K562 (cell line): ENCODE results near the gene PLPP1. TPM values are rescaled to one million over a fixed set of nuclear protein-coding genes. Genes with fewer than 3 reads are reported as not detected.

Experiments
- ATAC-seq: fragments of 200-7000 bp; cut with Tn5 transposase; 3 replicates; pipeline ENCODE4 v1.9.1; 2020; ENCODE audit warnings: moderate library complexity
- BruUV-seq: library from RNA; stranded (reverse); fragments of 400-500 nt; replicated peaks from 2 replicates; lab custom pipeline; 2021; lab: Mats Ljungman, UMichigan
- CTCF ChIA-PET: fragments of 300-600 bp; formaldehyde crosslinking; extraction: SDS; loops from one replicate; lab custom pipeline; 2021; ENCODE audit warnings: low intra/inter-chr PET ratio; lab: Yijun Ruan, JAX
- POLR2A ChIA-PET: fragments of 300-600, 350-650 bp; sonication (Branson Sonifier 250); formaldehyde crosslinking; extraction: SDS; loops from one replicate; lab custom pipeline; 2021; ENCODE audit warnings: antibody characterized with exemption, inconsistent platforms; lab: Yijun Ruan, JAX
- DNase-seq, 4 experiments: peaks; one replicate each; pipeline versions ENCODE4 v3.0.0 to v3.0.0-alpha.2; 2011 to 2018; ENCODE audit warnings: low spot score in 3 of 4, mixed read lengths in 3 of 4; ENCODE audit errors: extremely low read depth in 1 of 4
- FAIRE-seq: peaks from 2 replicates; lab custom pipeline; 2011; peaks lifted over from hg19 to GRCh38; lab: Jason Lieb, UNC
- H2AFZ ChIP-seq: 2 replicates; pipeline ENCODE4 v1.6.0; 2011; ENCODE audit warnings: low read depth, low read length, control low read depth, inconsistent platforms
- H3K27ac ChIP-seq: fragments of 200-600 bp; 3 replicates; pipeline ENCODE4 v1.8.0; 2011; ENCODE audit warnings: low read depth, mild to moderate bottlenecking, control low read depth, inconsistent platforms, low read length, moderate library complexity, mixed read lengths; ENCODE audit errors: extremely low read depth
- H3K27me3 ChIP-seq, 2 experiments: fragments of 300-600 bp in 1 of 2; 2 replicates in 1 of 2; 3 replicates in 1 of 2; pipeline versions ENCODE4 v1.6.0 to v1.8.0; 2011; ENCODE audit warnings: inconsistent platforms in 2 of 2, low read length in 2 of 2, mild to moderate bottlenecking in 1 of 2, mixed read lengths in 1 of 2, moderate library complexity in 1 of 2; ENCODE audit not compliant: control insufficient read depth in 2 of 2, insufficient read depth in 2 of 2
- H3K36me3 ChIP-seq: fragments of 300-600 bp; 3 replicates; pipeline ENCODE4 v1.8.0; 2011; ENCODE audit warnings: mild to moderate bottlenecking, low read length, inconsistent platforms; ENCODE audit not compliant: control insufficient read depth, insufficient read depth
- H3K4me1 ChIP-seq, 2 experiments: fragments of 200-600 bp in 1 of 2; replicated peaks in 1 of 2; 2 replicates in 1 of 2; 3 replicates in 1 of 2; pipeline versions ENCODE4 v1.5.1 to v1.8.0; 2011; ENCODE audit warnings: inconsistent platforms in 2 of 2, low read length in 2 of 2, mild to moderate bottlenecking in 1 of 2, mixed read lengths in 1 of 2, moderate library complexity in 1 of 2; ENCODE audit not compliant: control insufficient read depth in 2 of 2, insufficient read depth in 2 of 2
- H3K4me2 ChIP-seq: 2 replicates; pipeline ENCODE4 v1.6.1; 2011; ENCODE audit warnings: low read length, control low read depth, inconsistent platforms, mixed read lengths; ENCODE audit not compliant: insufficient read depth
- H3K4me3 ChIP-seq: fragments of 200-600 bp; sonication (generic), shearing (Covaris generic); 2 replicates; pipeline ENCODE4 v1.5.1; 2016; ENCODE audit warnings: control low read depth, inconsistent platforms
- H3K79me2 ChIP-seq: fragments of 200-600 bp; 3 replicates; pipeline ENCODE4 v1.8.0; 2011; ENCODE audit warnings: low read length, inconsistent platforms; ENCODE audit not compliant: control insufficient read depth, insufficient read depth
- H3K9ac ChIP-seq, 2 experiments: 2 replicates each; pipeline versions ENCODE4 v1.6.0 to v1.6.1; 2011; ENCODE audit warnings: low read depth in 2 of 2, low read length in 2 of 2, control low read depth in 1 of 2, inconsistent platforms in 1 of 2, mild to moderate bottlenecking in 1 of 2, mixed read lengths in 1 of 2; ENCODE audit not compliant: insufficient read depth in 1 of 2
- H3K9me1 ChIP-seq: one replicate; pipeline ENCODE4 v1.6.0; 2011; ENCODE audit warnings: inconsistent platforms, mild to moderate bottlenecking, low read length, moderate library complexity; ENCODE audit not compliant: control insufficient read depth, insufficient read depth
- H3K9me3 ChIP-seq: replicated peaks from 2 replicates; pipeline ENCODE4 v1.5.1; 2011; ENCODE audit warnings: low read depth, low read length, inconsistent platforms; ENCODE audit not compliant: control insufficient read depth, insufficient read depth
- H4K20me1 ChIP-seq: replicated peaks from 2 replicates; pipeline ENCODE4 v1.6.1; 2011; ENCODE audit warnings: low read length, inconsistent platforms, mixed read lengths; ENCODE audit not compliant: control insufficient read depth, insufficient read depth
- BMI1 ChIP-seq: fragments of 150-350 bp; IDR thresholded peaks from 2 replicates; pipeline ENCODE4 v1.6.1; 2014; ENCODE audit warnings: low read length
- CBX8 ChIP-seq: fragments of 200-600 bp; sonication (generic); IDR thresholded peaks from 2 replicates; pipeline ENCODE4 v1.6.1; 2012; ENCODE audit warnings: borderline replicate concordance, mixed run types, low read depth, mild to moderate bottlenecking, moderate library complexity, mixed read lengths, low read length, control low read depth, inconsistent platforms; ENCODE audit not compliant: poor library complexity, severe bottlenecking; ENCODE audit errors: extremely low read depth
- HOXB6 ChIP-seq: fragments of 250-450 bp; sonication (Bioruptor Pico); IDR thresholded peaks from 2 replicates; pipeline ENCODE4 v1.5.1; 2022; ENCODE audit warnings: mild to moderate bottlenecking, borderline replicate concordance
- KAT2B ChIP-seq: IDR thresholded peaks from one replicate; pipeline ENCODE4 v1.6.1; 2012; ENCODE audit warnings: low read depth, mild to moderate bottlenecking, control low read depth, inconsistent platforms, low read length, moderate library complexity
- KDM2B ChIP-seq: fragments of 250-450 bp; sonication (Bioruptor Pico); IDR thresholded peaks from 2 replicates; pipeline ENCODE4 v1.8.0; 2021; ENCODE audit warnings: mild to moderate bottlenecking, moderate library complexity
- LARP7 ChIP-seq: fragments of 450-650 bp; IDR thresholded peaks from 2 replicates; pipeline ENCODE4 v1.6.1; 2016
- MCM3 ChIP-seq: fragments of 450-650 bp; IDR thresholded peaks from 2 replicates; pipeline ENCODE4 v1.6.1; 2016
- NCOA2 ChIP-seq, 2 experiments: fragments of 450-650 bp; IDR thresholded peaks; 2 replicates each; pipeline ENCODE4 v1.6.1; 2018; ENCODE audit warnings: mild to moderate bottlenecking in 2 of 2, moderate library complexity in 1 of 2; ENCODE audit not compliant: partially characterized antibody in 2 of 2
- ZNF140 ChIP-seq: fragments of 250-450 bp; sonication (Bioruptor Pico); IDR thresholded peaks from 2 replicates; pipeline ENCODE4 v1.8.0; 2021; ENCODE audit warnings: moderate library complexity, mild to moderate bottlenecking, inconsistent platforms
- ZNF57 ChIP-seq: fragments of 450-650 bp; formaldehyde crosslinking; IDR thresholded peaks from 2 replicates; pipeline ENCODE4 v1.4.0; 2020; ENCODE audit warnings: mild to moderate bottlenecking, moderate library complexity
- ZNF77 ChIP-seq: fragments of 250-450 bp; sonication (Bioruptor Pico); IDR thresholded peaks from 2 replicates; pipeline ENCODE4 v1.5.0; 2020
- WGBS: fragments of 100-300 bp; shearing (Covaris generic); methylation state at CpG from one replicate; pipeline ENCODE4 v1.1.6; 2016; ENCODE audit warnings: low coverage, mixed read lengths; ENCODE audit not compliant: insufficient coverage; ENCODE audit errors: missing lambda C conversion rate; 5-methylcytosine and 5-hydroxymethylcytosine counted together
- in situ Hi-C: fragments of 300-500 bp; cut with MboI; formaldehyde crosslinking; loops from 4 replicates; pipeline ENCODE4 v1.15.0; 2018; ENCODE audit warnings: inconsistent platforms, mixed read lengths
- intact Hi-C: fragments of 100-400 bp; cut with micrococcal nuclease; formaldehyde crosslinking; loops from 2 replicates; pipeline ENCODE4 v1.14.2; 2022
- polyA plus RNA-seq, 8 experiments: library from polyadenylated mRNA; depleted of rRNA in 4 of 8; stranded (reverse) in 5 of 8; unstranded in 3 of 8; fragments of >200 nt; fragmentation: Nextera tagmentation in 2 of 8; fragmentation: Illumina TruSeq in 1 of 8; extraction: Ambion mirVana in 2 of 8; extraction: Trizol in 1 of 8; gene quantifications; 2 replicates each; pipeline versions ENCODE4 v1.2.1 to v1.2.3, GENCODE V29; 2011 to 2014; ENCODE audit warnings: inconsistent platforms in 1 of 8, missing spikeins in 1 of 8
- total RNA-seq, 7 experiments: library from RNA; depleted of rRNA in 6 of 7; stranded (reverse); fragments of >200 nt in 6 of 7; fragmentation: Illumina TruSeq in 2 of 7; extraction: Trizol in 2 of 7; gene quantifications; 2 replicates each; pipeline versions ENCODE4 v1.2.1 to v1.2.3, GENCODE V29; 2011 to 2021; ENCODE audit warnings: low replicate concordance in 1 of 7
- TF ChIP-seq, protein P1 (sequence below): sonication (generic); formaldehyde crosslinking; IDR thresholded peaks from 2 replicates; pipeline ENCODE4 v1.5.0; 2020; ENCODE audit warnings: missing genetic modification reagents
- TF ChIP-seq, protein P2 (sequence below): fragments of 250-450 bp; sonication (Bioruptor Pico); IDR thresholded peaks from 2 replicates; pipeline ENCODE4 v1.8.0; 2022; ENCODE audit warnings: inconsistent platforms, mild to moderate bottlenecking, moderate library complexity, borderline replicate concordance
- TF ChIP-seq, protein P3 (sequence below): fragments of 250-450 bp; sonication (Bioruptor Pico); IDR thresholded peaks from 2 replicates; pipeline ENCODE4 v1.4.0; 2020; ENCODE audit warnings: mild to moderate bottlenecking, moderate library complexity, borderline replicate concordance
- TF ChIP-seq, protein P4 (sequence below): sonication (generic); formaldehyde crosslinking; IDR thresholded peaks from 2 replicates; pipeline ENCODE4 v1.8.1; 2022; ENCODE audit warnings: missing genetic modification reagents

Gene PLPP1
- total and polyA plus RNA-seq, 9 of the 15 experiments (the other 6 are each of a cell fraction or from before 2014, with no cell fraction given) = 0.04 to 0.24 (median 0.04) TPM; not detected in 6

DNA sequence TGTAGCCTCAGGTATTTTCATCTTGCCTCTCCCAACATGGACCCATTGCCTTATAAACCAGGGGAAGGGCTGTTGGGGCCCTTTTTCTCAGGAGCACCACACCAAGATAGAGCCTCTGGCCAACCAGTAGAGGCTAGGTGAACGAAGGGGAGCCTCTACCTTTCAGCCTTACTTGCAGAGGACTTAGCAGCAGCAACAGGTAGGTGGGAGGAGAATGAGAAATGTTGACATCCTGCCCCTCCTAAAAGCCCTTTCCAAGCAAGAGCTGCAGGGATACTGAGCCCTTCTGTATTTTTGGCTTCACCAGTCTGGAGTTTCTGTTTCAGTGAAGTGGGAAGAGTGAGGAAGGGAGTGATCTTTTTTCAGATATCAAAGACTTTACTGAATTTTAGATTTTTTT, 149.5 kb downstream of the PLPP1 start:
- H3K9me3 ChIP-seq = no peaks in the 10 kb centered on the region
- BruUV-seq = no TSS peak
- peaks cover 72% of the 10 kb centered on the region for H3K36me3 ChIP-seq
- POLR2A ChIA-PET = no interaction called here
- in situ Hi-C loops (no loop called here), intact Hi-C loops (no loop called here)
- no peaks in the 10 kb centered on the region for H4K20me1 ChIP-seq
- peaks cover 11% of the 10 kb centered on the region for H3K79me2 ChIP-seq
- H3K9ac ChIP-seq = no peak overlapping the region
- no peak overlapping the region for H3K4me3 ChIP-seq
- peaks cover 4 to 11% of the 10 kb centered on the region in 2 experiments; a peak in 4 of 5 replicates for H3K4me1 ChIP-seq
- FAIRE-seq (no peak), DNase-seq (no peak), ATAC-seq (no peak; the same call in 1 of the 3 replicates)
- no peak overlapping the region for H2AFZ ChIP-seq
- CTCF ChIA-PET = no interaction called here
- no peaks in the 10 kb centered on the region for H3K27me3 ChIP-seq
- no peaks in the 10 kb centered on the region for H3K9me1 ChIP-seq
- no peak overlapping the region for H3K27ac ChIP-seq
- TF ChIP-seq CBX8 (no peak), LARP7 (no peak), KAT2B (no peak), ZNF57 (CRISPR knock-in tag) (no peak), KDM2B (CRISPR knock-in tag) (no peak), ZNF77 (no peak), MCM3 (no peak), HOXB6 (CRISPR knock-in tag) (no peak), NCOA2 (IDR thresholded peaks at IDR 0.05; ENCODE audit: partially characterized antibody in 2 of 2) (no peak), ZNF140 (CRISPR knock-in tag) (no peak), BMI1 (no peak)
- TF ChIP-seq, protein P1, sequence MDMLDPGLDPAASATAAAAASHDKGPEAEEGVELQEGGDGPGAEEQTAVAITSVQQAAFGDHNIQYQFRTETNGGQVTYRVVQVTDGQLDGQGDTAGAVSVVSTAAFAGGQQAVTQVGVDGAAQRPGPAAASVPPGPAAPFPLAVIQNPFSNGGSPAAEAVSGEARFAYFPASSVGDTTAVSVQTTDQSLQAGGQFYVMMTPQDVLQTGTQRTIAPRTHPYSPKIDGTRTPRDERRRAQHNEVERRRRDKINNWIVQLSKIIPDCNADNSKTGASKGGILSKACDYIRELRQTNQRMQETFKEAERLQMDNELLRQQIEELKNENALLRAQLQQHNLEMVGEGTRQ (CRISPR knock-in tag) = no peak
- TF ChIP-seq, protein P2, sequence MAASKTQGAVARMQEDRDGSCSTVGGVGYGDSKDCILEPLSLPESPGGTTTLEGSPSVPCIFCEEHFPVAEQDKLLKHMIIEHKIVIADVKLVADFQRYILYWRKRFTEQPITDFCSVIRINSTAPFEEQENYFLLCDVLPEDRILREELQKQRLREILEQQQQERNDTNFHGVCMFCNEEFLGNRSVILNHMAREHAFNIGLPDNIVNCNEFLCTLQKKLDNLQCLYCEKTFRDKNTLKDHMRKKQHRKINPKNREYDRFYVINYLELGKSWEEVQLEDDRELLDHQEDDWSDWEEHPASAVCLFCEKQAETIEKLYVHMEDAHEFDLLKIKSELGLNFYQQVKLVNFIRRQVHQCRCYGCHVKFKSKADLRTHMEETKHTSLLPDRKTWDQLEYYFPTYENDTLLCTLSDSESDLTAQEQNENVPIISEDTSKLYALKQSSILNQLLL (CRISPR knock-in tag) = no peak
- TF ChIP-seq, protein P3, sequence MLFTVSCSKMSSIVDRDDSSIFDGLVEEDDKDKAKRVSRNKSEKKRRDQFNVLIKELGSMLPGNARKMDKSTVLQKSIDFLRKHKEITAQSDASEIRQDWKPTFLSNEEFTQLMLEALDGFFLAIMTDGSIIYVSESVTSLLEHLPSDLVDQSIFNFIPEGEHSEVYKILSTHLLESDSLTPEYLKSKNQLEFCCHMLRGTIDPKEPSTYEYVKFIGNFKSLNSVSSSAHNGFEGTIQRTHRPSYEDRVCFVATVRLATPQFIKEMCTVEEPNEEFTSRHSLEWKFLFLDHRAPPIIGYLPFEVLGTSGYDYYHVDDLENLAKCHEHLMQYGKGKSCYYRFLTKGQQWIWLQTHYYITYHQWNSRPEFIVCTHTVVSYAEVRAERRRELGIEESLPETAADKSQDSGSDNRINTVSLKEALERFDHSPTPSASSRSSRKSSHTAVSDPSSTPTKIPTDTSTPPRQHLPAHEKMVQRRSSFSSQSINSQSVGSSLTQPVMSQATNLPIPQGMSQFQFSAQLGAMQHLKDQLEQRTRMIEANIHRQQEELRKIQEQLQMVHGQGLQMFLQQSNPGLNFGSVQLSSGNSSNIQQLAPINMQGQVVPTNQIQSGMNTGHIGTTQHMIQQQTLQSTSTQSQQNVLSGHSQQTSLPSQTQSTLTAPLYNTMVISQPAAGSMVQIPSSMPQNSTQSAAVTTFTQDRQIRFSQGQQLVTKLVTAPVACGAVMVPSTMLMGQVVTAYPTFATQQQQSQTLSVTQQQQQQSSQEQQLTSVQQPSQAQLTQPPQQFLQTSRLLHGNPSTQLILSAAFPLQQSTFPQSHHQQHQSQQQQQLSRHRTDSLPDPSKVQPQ = no peak
- TF ChIP-seq, protein P4, sequence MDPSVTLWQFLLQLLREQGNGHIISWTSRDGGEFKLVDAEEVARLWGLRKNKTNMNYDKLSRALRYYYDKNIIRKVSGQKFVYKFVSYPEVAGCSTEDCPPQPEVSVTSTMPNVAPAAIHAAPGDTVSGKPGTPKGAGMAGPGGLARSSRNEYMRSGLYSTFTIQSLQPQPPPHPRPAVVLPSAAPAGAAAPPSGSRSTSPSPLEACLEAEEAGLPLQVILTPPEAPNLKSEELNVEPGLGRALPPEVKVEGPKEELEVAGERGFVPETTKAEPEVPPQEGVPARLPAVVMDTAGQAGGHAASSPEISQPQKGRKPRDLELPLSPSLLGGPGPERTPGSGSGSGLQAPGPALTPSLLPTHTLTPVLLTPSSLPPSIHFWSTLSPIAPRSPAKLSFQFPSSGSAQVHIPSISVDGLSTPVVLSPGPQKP (CRISPR knock-in tag) = no peak
- TF ChIP-seq, all 486 proteins: peak for 0
- 78% methylated on average over 1 of the region's 1 CpG for WGBS
- H3K4me2 ChIP-seq = no peak overlapping the region
